ENCODE results near the gene RBM10.

The RBM10 gene

DNA sequence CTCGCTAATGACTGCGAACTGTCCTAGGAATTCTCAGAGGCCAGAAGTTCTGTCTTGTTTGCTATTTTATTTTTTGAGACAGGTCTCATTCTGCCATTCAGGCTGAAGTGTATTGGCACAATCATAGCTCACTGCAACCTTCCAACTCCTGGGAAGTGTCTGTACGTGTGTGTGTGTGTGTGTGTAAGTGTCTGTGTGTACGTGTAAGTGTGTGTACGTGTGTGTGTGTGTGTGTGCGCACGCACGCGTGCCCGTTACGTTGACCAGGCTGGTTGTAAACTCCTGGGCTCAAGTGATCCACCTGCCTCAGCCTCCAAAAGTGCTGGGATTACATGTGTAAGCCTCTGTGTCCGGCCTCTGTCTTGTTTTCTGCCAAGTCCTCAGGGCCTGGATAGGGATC, 63.1 kb downstream of the RBM10 start:
- Histone ChIP-seq H3K4me3 (ENCODE audit: low read length) (no peak overlapping the region), H4K20me1 (ENCODE audit: control insufficient read depth, insufficient read depth, low read depth, low read length) (no peaks in the 10 kb centered on the region), H3K4me2 (ENCODE audit: low read length) (no peak overlapping the region), H3K27ac (ENCODE audit: low read depth, low read length) (no peak overlapping the region), H3F3A (ENCODE audit: control insufficient read depth, insufficient read depth) (no peaks in the 10 kb centered on the region), H3K4me1 (ENCODE audit: control insufficient read depth, low read length) (no peaks in the 10 kb centered on the region), H3K79me2 (ENCODE audit: control insufficient read depth, low read length) (no peaks in the 10 kb centered on the region), H3K9me2 (replicated peaks; ENCODE audit: control insufficient read depth, low read length) (no peaks in the 10 kb centered on the region), H3K27me3 (ENCODE audit: control insufficient read depth, low read length) (no peaks in the 10 kb centered on the region), H3K9me3 (ENCODE audit: control insufficient read depth, insufficient read depth, low read length) (no peaks in the 10 kb centered on the region), H3K36me3 (ENCODE audit: control insufficient read depth, low read length) (peaks cover 84% of the 10 kb centered on the region)
- TF ChIP-seq, protein P1, sequence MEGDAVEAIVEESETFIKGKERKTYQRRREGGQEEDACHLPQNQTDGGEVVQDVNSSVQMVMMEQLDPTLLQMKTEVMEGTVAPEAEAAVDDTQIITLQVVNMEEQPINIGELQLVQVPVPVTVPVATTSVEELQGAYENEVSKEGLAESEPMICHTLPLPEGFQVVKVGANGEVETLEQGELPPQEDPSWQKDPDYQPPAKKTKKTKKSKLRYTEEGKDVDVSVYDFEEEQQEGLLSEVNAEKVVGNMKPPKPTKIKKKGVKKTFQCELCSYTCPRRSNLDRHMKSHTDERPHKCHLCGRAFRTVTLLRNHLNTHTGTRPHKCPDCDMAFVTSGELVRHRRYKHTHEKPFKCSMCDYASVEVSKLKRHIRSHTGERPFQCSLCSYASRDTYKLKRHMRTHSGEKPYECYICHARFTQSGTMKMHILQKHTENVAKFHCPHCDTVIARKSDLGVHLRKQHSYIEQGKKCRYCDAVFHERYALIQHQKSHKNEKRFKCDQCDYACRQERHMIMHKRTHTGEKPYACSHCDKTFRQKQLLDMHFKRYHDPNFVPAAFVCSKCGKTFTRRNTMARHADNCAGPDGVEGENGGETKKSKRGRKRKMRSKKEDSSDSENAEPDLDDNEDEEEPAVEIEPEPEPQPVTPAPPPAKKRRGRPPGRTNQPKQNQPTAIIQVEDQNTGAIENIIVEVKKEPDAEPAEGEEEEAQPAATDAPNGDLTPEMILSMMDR (IDR thresholded peaks at IDR 0.05; ENCODE audit: low read depth, low read length, poor library complexity, severe bottlenecking): no peak
- TF ChIP-seq EZH2phosphoT487 (IDR thresholded peaks at IDR 0.05; ENCODE audit: borderline replicate concordance, low read length): no peak

DNA sequence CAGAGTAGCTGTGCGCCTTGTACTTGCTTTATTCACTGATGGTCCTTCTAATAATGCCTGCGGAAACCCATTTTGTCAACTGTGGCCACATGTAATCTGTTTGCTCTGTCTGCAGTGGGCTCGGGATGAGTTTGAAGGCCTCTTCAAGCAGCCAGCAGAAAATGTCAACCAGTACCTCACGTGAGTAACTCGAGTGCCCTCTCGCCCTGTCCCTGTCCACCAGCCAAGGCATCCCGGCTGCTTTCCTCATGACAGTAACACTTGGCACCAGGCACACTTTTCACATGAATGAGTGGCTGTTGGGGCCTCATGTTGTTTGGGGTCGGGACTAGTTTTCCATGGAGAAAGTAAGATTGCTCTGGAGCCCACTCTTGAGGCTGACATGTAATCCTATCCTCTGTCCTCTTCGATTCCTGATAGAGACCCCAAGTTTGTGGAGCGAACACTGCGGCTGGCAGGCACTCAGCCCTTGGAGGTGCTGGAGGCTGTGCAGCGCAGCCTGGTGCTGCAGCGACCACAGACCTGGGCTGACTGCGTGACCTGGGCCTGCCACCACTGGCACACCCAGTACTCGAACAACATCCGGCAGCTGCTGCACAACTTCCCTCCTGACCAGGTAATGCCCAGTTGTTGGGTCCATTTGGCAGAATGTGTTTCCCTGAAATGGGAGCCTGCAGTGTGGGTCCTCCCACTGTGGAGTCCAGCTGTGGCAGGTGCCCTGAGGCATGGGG, 64.7 kb downstream of the RBM10 start:
- no peaks in the 10 kb centered on the region for H3F3A ChIP-seq (ENCODE audit: control insufficient read depth, insufficient read depth)
- H3K4me2 ChIP-seq (ENCODE audit: low read length): no peak overlapping the region
- TF ChIP-seq EZH2phosphoT487 (IDR thresholded peaks at IDR 0.05; ENCODE audit: borderline replicate concordance, low read length): no peak
- TF ChIP-seq, protein P1 (IDR thresholded peaks at IDR 0.05; ENCODE audit: low read depth, low read length, poor library complexity, severe bottlenecking): no peak
- no peaks in the 10 kb centered on the region for H3K79me2 ChIP-seq (ENCODE audit: control insufficient read depth, low read length)
- H3K4me1 ChIP-seq (ENCODE audit: control insufficient read depth, low read length): no peaks in the 10 kb centered on the region
- no peak overlapping the region for H3K27ac ChIP-seq (ENCODE audit: low read depth, low read length)
- no peaks in the 10 kb centered on the region for H3K9me2 ChIP-seq (replicated peaks; ENCODE audit: control insufficient read depth, low read length)
- no peak overlapping the region for H3K4me3 ChIP-seq (ENCODE audit: low read length)
- H3K9me3 ChIP-seq (ENCODE audit: control insufficient read depth, insufficient read depth, low read length): no peaks in the 10 kb centered on the region
- H3K27me3 ChIP-seq (ENCODE audit: control insufficient read depth, low read length): no peaks in the 10 kb centered on the region
- H4K20me1 ChIP-seq (ENCODE audit: control insufficient read depth, insufficient read depth, low read depth, low read length): no peaks in the 10 kb centered on the region
- peaks cover 85% of the 10 kb centered on the region for H3K36me3 ChIP-seq (ENCODE audit: control insufficient read depth, low read length)

DNA sequence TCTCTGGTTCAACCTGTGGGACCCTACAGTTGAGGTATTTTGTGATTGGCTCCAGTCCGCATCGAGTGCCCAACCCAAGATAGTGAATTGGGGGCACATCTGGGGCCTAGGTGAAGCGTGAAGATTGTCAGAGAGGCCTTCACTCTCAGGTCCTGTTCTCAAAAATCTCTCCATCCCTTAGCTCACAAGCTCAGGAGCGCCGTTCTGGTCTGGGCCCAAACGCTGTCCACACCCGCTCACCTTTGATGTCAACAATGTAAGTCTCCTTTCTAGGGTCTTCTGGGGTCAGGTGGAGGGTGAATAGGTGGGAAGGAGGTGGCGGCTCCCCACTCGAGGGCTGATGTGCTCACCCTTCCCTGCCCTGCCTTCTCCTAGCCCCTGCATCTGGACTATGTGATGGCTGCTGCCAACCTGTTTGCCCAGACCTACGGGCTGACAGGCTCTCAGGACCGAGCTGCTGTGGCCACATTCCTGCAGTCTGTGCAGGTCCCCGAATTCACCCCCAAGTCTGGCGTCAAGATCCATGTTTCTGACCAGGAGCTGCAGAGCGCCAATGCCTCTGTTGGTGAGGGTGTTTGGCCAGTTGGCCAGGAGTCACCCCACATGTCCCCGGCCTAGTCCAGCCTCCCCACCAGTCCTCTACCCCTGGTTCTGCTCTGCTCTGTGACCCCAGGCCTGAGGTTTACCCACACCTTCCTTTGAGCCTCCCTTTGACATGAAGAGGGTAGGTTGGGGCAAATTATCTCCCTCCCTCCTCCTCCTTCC, 65.8 kb downstream of the RBM10 start:
- no peaks in the 10 kb centered on the region for H3K27me3 ChIP-seq (ENCODE audit: control insufficient read depth, low read length)
- peaks cover 84% of the 10 kb centered on the region for H3K36me3 ChIP-seq (ENCODE audit: control insufficient read depth, low read length)
- no peak overlapping the region for H3K4me2 ChIP-seq (ENCODE audit: low read length)
- H3F3A ChIP-seq (ENCODE audit: control insufficient read depth, insufficient read depth): peaks cover 2% of the 10 kb centered on the region; the same call in 1 of the 2 replicates
- no peak for TF ChIP-seq EZH2phosphoT487 (IDR thresholded peaks at IDR 0.05; ENCODE audit: borderline replicate concordance, low read length)
- TF ChIP-seq, protein P1 (IDR thresholded peaks at IDR 0.05; ENCODE audit: low read depth, low read length, poor library complexity, severe bottlenecking): no peak
- no peaks in the 10 kb centered on the region for H3K79me2 ChIP-seq (ENCODE audit: control insufficient read depth, low read length)
- no peaks in the 10 kb centered on the region for H3K9me2 ChIP-seq (replicated peaks; ENCODE audit: control insufficient read depth, low read length)
- no peaks in the 10 kb centered on the region for H4K20me1 ChIP-seq (ENCODE audit: control insufficient read depth, insufficient read depth, low read depth, low read length)
- H3K27ac ChIP-seq (ENCODE audit: low read depth, low read length): no peak overlapping the region
- no peak overlapping the region for H3K4me3 ChIP-seq (ENCODE audit: low read length)
- H3K4me1 ChIP-seq (ENCODE audit: control insufficient read depth, low read length): no peaks in the 10 kb centered on the region
- no peaks in the 10 kb centered on the region for H3K9me3 ChIP-seq (ENCODE audit: control insufficient read depth, insufficient read depth, low read length)
